NT2/D1 (cell line): ENCODE data around the gene IL20RA.

Source experiments
- YY1 ChIP-seq: IDR thresholded peaks from 2 replicates; pipeline ENCODE4 v1.6.1; 2011; ENCODE audit not compliant: insufficient read length, insufficient read depth
- ZNF274 ChIP-seq: IDR thresholded peaks from 2 replicates; pipeline ENCODE4 v1.6.1; 2011; ENCODE audit warnings: mild to moderate bottlenecking, low read depth, low read length

GRCh38 chr6:136982928-136983327 lies 61.8 kb downstream of the IL20RA start:
- TF ChIP-seq YY1: no peak
- no peak for TF ChIP-seq ZNF274
